ENCODE results near the gene ENG. TPM values are rescaled to one million over a fixed set of nuclear protein-coding genes. Genes with fewer than 3 reads are reported as not detected.

Gene ENG
- total RNA-seq, 1 donor = 30.7 TPM

DNA sequence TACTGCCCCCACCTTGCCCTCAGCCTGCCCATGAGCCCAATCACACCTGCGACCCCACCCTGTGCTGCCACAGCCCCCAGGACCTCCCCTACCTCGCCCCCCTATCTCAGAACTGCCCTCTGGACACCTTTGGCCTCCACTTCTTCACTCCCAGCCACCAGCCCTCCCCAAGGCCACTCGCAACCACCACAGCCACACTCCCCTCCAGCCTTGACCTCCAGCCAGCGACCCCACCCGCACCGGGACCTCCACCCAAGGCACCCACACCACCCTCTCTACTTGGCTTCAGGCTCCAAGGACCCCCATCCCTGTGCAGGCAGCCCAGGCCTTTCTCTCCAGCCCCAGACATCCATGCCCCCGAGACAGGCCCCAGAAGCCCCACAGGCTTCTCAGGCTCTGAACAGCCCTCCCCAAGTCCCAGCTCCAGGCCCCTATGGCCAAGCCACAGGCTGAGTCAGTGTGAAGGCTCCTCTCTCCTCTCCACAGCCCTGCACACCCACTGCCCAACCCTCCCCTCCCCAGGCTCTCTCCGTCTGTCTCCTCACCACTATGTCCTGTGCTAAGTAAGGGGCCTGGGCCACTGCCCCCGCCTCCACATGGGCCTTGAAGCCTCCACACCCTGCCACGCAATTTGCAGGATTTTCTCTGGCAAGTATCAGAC lies 21.0 kb upstream of the ENG start:
- DNase-seq (ENCODE audit: low read depth) = no peak
- H3K4me3 ChIP-seq (ENCODE audit: low read depth, low read length) = no peak overlapping the region
- TF ChIP-seq, protein P1, sequence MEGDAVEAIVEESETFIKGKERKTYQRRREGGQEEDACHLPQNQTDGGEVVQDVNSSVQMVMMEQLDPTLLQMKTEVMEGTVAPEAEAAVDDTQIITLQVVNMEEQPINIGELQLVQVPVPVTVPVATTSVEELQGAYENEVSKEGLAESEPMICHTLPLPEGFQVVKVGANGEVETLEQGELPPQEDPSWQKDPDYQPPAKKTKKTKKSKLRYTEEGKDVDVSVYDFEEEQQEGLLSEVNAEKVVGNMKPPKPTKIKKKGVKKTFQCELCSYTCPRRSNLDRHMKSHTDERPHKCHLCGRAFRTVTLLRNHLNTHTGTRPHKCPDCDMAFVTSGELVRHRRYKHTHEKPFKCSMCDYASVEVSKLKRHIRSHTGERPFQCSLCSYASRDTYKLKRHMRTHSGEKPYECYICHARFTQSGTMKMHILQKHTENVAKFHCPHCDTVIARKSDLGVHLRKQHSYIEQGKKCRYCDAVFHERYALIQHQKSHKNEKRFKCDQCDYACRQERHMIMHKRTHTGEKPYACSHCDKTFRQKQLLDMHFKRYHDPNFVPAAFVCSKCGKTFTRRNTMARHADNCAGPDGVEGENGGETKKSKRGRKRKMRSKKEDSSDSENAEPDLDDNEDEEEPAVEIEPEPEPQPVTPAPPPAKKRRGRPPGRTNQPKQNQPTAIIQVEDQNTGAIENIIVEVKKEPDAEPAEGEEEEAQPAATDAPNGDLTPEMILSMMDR (IDR thresholded peaks at IDR 0.05; ENCODE audit: insufficient read depth, low read depth, low read length) = no peak

DNA sequence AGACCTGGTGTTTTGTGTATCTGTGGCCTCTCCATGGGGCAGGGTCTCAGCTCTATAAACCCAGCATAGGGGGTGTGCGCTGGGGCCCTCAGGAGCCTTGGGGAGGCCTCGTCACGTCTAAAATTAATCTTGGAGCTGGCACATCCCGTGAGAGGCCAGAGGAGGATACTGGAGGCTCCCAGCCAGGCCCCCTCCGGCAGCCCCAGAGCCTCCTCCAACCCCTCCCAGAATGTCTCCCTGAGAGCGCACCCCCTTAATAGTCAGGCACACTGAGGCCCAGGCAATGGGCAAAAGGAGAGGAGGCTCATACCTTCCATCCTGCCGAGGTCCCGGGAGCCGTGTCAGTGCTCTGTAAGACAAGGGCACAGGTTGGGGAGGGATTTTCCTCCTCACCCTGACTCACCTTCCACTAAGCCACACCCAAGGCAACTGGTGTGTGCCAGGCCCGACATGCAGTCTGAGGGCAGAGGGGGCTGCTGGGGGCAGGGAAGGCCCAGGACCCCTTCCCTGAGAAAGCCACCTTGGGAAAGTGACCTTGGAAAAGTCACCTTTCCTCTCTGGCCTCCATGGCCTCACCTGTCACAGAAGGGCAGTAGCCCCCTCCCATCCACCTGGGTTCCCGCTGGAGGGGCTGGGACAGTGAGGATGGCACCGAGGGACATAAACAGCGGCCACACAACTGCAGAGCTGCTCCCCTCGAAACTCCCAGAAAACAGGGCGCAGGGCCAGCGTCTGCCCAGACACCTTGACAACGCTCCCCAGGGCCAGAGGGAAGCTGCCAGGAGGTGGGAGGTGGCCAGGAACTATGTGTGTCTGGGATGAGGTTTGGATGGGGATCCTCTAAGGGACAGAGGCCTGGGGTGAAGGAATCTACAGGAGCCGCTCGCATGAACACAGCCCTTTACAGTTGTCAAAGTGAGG lies 20.1 kb upstream of the ENG start:
- H3K4me3 ChIP-seq (ENCODE audit: low read depth, low read length) = no peak overlapping the region
- TF ChIP-seq, protein P1 (IDR thresholded peaks at IDR 0.05; ENCODE audit: insufficient read depth, low read depth, low read length) = no peak
- no peak for DNase-seq (ENCODE audit: low read depth)

DNA sequence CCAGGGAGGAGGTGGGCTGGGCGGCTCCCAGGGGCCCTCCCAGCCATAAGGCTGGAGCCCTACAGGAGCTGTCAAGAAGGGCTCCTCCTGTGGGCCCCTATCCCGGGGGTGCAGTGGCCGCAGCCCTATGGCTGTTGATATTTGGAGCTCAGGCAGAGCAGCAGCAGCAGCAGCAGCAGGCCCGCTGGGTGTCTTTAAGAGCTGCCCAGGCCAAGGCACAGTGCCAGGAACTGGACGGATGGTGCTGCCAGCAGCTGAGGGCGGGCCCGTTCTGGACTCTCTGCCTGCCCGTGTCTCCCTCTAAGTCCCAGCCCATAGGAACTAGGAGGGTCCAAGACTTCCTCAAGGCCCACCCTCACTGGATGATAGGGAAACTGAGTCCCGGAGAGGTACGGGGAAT lies 19.4 kb upstream of the ENG start:
- TF ChIP-seq, protein P1 (IDR thresholded peaks at IDR 0.05; ENCODE audit: insufficient read depth, low read depth, low read length) = no peak
- no peak overlapping the region for H3K4me3 ChIP-seq (ENCODE audit: low read depth, low read length)
- DNase-seq (ENCODE audit: low read depth) = no peak

DNA sequence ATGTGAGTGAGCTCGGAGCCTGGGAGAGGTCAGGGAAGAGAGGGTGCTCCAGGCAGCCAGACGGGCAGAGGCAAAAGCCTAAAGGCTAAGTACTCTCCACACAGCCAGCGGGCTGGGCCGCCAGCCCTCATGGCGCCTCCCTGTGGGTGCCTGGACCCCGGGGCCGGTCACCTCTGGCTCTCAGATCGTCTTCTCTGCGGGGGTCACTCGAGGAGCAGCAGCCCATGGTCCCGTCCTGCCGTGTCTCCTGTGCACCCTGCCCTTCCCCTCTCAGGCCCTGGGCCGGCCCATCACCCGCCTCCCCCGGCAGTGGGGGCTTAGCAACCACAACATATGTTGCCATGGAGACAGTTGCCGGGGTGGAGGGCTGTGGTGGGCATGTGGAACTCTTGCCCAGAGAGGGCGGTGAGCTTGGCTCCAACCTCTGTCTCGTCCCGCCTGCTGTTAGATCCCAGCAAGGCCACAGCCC lies 18.8 kb upstream of the ENG start:
- no peak overlapping the region for H3K4me3 ChIP-seq (ENCODE audit: low read depth, low read length)
- DNase-seq (ENCODE audit: low read depth) = no peak
- TF ChIP-seq, protein P1 (IDR thresholded peaks at IDR 0.05; ENCODE audit: insufficient read depth, low read depth, low read length) = no peak

DNA sequence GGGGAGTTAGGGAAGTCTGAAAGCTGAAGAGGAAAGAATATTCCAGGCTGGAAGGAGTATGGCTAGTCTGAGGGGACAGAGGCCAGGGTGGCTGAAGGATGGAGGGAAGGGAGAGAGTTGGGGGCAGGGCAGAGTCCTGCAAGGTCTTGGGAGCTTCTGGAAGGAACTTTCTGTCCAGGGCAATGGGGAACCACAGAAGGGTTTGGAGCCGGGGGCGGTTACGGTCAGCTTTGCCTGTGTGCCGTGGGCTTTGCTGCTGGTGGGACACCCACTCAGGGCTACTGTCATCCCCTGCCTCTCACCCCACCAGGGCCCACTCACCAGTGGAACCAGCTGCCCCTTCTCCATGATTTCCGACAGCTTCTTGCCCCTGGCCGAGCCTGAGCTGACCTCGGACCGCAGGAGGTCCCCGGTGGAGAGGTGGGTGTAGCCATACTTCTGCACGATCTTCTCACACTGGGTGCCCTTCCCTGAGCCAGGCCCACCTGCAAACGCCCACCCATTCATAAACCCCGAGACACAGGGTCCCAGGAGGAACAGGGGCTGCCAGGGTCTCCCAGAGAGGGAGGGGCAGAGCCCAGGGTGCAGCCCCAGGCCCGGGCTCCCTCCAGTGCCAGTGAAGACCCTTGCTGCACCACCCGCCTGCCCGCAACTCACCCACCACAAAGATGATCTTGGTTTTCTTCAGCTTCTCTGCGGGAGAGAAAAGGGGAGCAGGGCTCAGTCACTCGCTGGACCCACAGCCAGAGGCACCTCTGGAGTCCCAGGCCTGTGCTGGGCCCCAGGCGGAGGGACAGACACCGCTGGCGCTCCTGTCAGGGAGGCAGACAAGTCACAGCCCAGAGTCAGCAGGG lies 18.1 kb upstream of the ENG start:
- H3K4me3 ChIP-seq (ENCODE audit: low read depth, low read length) = no peak overlapping the region
- DNase-seq (ENCODE audit: low read depth) = no peak
- TF ChIP-seq, protein P1 (IDR thresholded peaks at IDR 0.05; ENCODE audit: insufficient read depth, low read depth, low read length) = no peak

DNA sequence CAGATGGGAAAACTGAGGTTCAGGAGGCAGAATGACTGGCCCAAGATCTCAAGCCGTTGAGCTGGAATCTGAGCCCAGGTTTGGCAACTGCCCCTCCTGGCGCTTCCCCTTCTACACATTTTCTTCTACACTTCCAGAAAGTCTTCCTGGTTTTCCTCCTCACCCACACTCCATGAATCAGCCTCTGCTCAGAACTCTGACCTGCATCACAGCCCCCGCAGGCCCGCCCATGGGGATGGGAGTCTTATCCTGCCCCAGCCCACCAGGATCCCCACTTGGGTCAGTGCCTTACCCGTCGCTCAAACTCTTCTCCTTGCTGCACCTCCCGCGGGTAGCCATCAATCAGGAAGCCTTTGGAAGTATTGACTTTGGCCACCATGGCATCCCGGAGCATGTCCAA lies 17.1 kb upstream of the ENG start:
- DNase-seq (ENCODE audit: low read depth) = no peak
- TF ChIP-seq, protein P1 (IDR thresholded peaks at IDR 0.05; ENCODE audit: insufficient read depth, low read depth, low read length) = no peak
- no peak overlapping the region for H3K4me3 ChIP-seq (ENCODE audit: low read depth, low read length)

Data from fibroblast of villous mesenchyme (primary cell).